GM19324 (cell line): ENCODE data around the gene CLEC2D.
"Not testable (repeated sequence)": the region's sequence is repeated elsewhere in the genome, so short reads cannot be mapped to it uniquely, and the experiment has no call there.

Experiments
- ATAC-seq: cut with Tn5 transposase; IDR thresholded peaks from one replicate; pipeline ENCODE4 v1.9.1; 2021; ENCODE audit warnings: mild to moderate bottlenecking, moderate library complexity; ENCODE audit not compliant: unreplicated experiment, low FRiP score

The CLEC2D gene

GRCh38 chr12:9724023-9724422, 54.5 kb downstream of the CLEC2D start:
- ATAC-seq, result no peak

GRCh38 chr12:9725213-9725870, 55.8 kb downstream of the CLEC2D start:
- no peak for ATAC-seq

- no peak for ATAC-seq
These were observed 58.3 kb downstream of the CLEC2D start for GRCh38 chr12:9727813-9728212.

- no peak for ATAC-seq
These were observed 59.6 kb downstream of the CLEC2D start for GRCh38 chr12:9729082-9729481.

GRCh38 chr12:9730011-9730410, 60.5 kb downstream of the CLEC2D start:
- ATAC-seq, result no peak

- ATAC-seq, result no peak
These were observed 61.1 kb downstream of the CLEC2D start for GRCh38 chr12:9730591-9730990.

GRCh38 chr12:9731393-9731792, 61.9 kb downstream of the CLEC2D start:
- ATAC-seq, result no peak

GRCh38 chr12:9731797-9732196, 62.3 kb downstream of the CLEC2D start:
- ATAC-seq, result peak; percentile 40

GRCh38 chr12:9732921-9733461, 63.5 kb downstream of the CLEC2D start, which contains the start of gene CLECL1:
Gene CLECL1, minus strand, starts transcription at chr12:9733097.
- ATAC-seq, result no peak

GRCh38 chr12:9735601-9736000, 66.1 kb downstream of the CLEC2D start:
- ATAC-seq, result no peak

GRCh38 chr12:9736936-9737705, 67.6 kb downstream of the CLEC2D start:
- ATAC-seq, result no peak

- not testable (repeated sequence) for ATAC-seq
These were observed 69.4 kb downstream of the CLEC2D start for GRCh38 chr12:9738905-9739304.

- ATAC-seq, result not testable (repeated sequence)
These were observed 70.0 kb downstream of the CLEC2D start for GRCh38 chr12:9739404-9740105.

- ATAC-seq, result no peak
These were observed 70.7 kb downstream of the CLEC2D start for GRCh38 chr12:9740106-9740750.

GRCh38 chr12:9741726-9742125, 72.2 kb downstream of the CLEC2D start:
- ATAC-seq, result peak; percentile 76

GRCh38 chr12:9742661-9743060, 73.1 kb downstream of the CLEC2D start:
- ATAC-seq, result peak; percentile 44

GRCh38 chr12:9745199-9745598, 75.7 kb downstream of the CLEC2D start:
- ATAC-seq, result no peak
